ENCODE results near the gene N4BP2. TPM values are rescaled to one million over a fixed set of nuclear protein-coding genes. Genes with fewer than 3 reads are reported as not detected.
A peak's percentile ranks its signal among the peaks of the same experiment; 100 is the strongest.
"Not testable (repeated sequence)": the region's sequence is repeated elsewhere in the genome, so short reads cannot be mapped to it uniquely, and the experiment has no call there.

N4BP2 gene
- 10 to 100 TPM; 21.7 to 23.8 (median 23.7) TPM for polyA plus RNA-seq (ENCODE audit: insufficient read length in 3 of 3)

- DNase-seq (ENCODE audit: low read depth in 3 of 3, low spot score in 2 of 3): peak; percentile 73 to 81 (median 75)
These were observed at the start of gene N4BP2 for GRCh38 chr4:40056716-40057585. TSS of gene N4BP2 (plus strand) at chr4:40056850. CDS start at chr4:40097341, 40,491 bp downstream.

- no peak for DNase-seq (ENCODE audit: low read depth in 3 of 3, low spot score in 2 of 3)
These were observed 40.6 kb upstream of the N4BP2 start for GRCh38 chr4:40016007-40016406.

- DNase-seq (ENCODE audit: low read depth in 3 of 3, low spot score in 2 of 3): no peak
These were observed 36.4 kb upstream of the N4BP2 start for GRCh38 chr4:40020221-40020620.

GRCh38 chr4:40021116-40021515 lies 35.5 kb upstream of the N4BP2 start:
- not testable (repeated sequence) for DNase-seq (ENCODE audit: low read depth in 3 of 3, low spot score in 2 of 3)

- not testable (repeated sequence) for DNase-seq (ENCODE audit: low read depth in 3 of 3, low spot score in 2 of 3)
These were observed 32.6 kb upstream of the N4BP2 start for GRCh38 chr4:40024049-40024448.

- DNase-seq (ENCODE audit: low read depth in 3 of 3, low spot score in 2 of 3): no peak
These were observed 23.9 kb upstream of the N4BP2 start for GRCh38 chr4:40032785-40033184.

- no peak for DNase-seq (ENCODE audit: low read depth in 3 of 3, low spot score in 2 of 3)
These were observed 23.0 kb upstream of the N4BP2 start for GRCh38 chr4:40033613-40034012.

- no peak for DNase-seq (ENCODE audit: low read depth in 3 of 3, low spot score in 2 of 3)
These were observed 17.7 kb upstream of the N4BP2 start for GRCh38 chr4:40038977-40039376.

- DNase-seq (ENCODE audit: low read depth in 3 of 3, low spot score in 2 of 3): no peak
These were observed 15.7 kb upstream of the N4BP2 start for GRCh38 chr4:40040908-40041307.

- no peak for DNase-seq (ENCODE audit: low read depth in 3 of 3, low spot score in 2 of 3)
These were observed 12.9 kb upstream of the N4BP2 start for GRCh38 chr4:40043786-40044185.

GRCh38 chr4:40046311-40046980 lies 10.2 kb upstream of the N4BP2 start:
- DNase-seq (ENCODE audit: low read depth in 3 of 3, low spot score in 2 of 3): no peak

- DNase-seq (ENCODE audit: low read depth in 3 of 3, low spot score in 2 of 3): no peak
These were observed 3.5 kb upstream of the N4BP2 start for GRCh38 chr4:40053161-40053560.

GRCh38 chr4:40055511-40055862 lies 1.2 kb upstream of the N4BP2 start:
- DNase-seq (ENCODE audit: low read depth in 3 of 3, low spot score in 2 of 3): peak in 1 of 3 donors; percentile 37

- peak; percentile 57 to 62 (median 58) for DNase-seq (ENCODE audit: low read depth in 3 of 3, low spot score in 2 of 3)
These were observed 561 bp upstream of the N4BP2 start for GRCh38 chr4:40055863-40056715.

- DNase-seq (ENCODE audit: low read depth in 3 of 3, low spot score in 2 of 3): peak; percentile 80 to 88 (median 86)
These were observed 989 bp downstream of the N4BP2 start for GRCh38 chr4:40057586-40058091.

GRCh38 chr4:40058121-40058520 lies 1.5 kb downstream of the N4BP2 start:
- DNase-seq (ENCODE audit: low read depth in 3 of 3, low spot score in 2 of 3): no peak

- no peak for DNase-seq (ENCODE audit: low read depth in 3 of 3, low spot score in 2 of 3)
These were observed 2.2 kb downstream of the N4BP2 start for GRCh38 chr4:40058854-40059253.

- no peak for DNase-seq (ENCODE audit: low read depth in 3 of 3, low spot score in 2 of 3)
These were observed 2.7 kb downstream of the N4BP2 start for GRCh38 chr4:40059362-40059761.

- DNase-seq (ENCODE audit: low read depth in 3 of 3, low spot score in 2 of 3): no peak
These were observed 8.4 kb downstream of the N4BP2 start for GRCh38 chr4:40065010-40065409.

GRCh38 chr4:40066651-40067050 lies 10.0 kb downstream of the N4BP2 start:
- no peak for DNase-seq (ENCODE audit: low read depth in 3 of 3, low spot score in 2 of 3)

- no peak for DNase-seq (ENCODE audit: low read depth in 3 of 3, low spot score in 2 of 3)
These were observed 13.7 kb downstream of the N4BP2 start for GRCh38 chr4:40070387-40070786.

Data from right renal cortex interstitium (tissue), 3 donors.